Smooth muscle cell (in vitro differentiated cells): ENCODE data around the gene UAP1L1. TPM values are rescaled to one million over a fixed set of nuclear protein-coding genes. Genes with fewer than 3 reads are reported as not detected.
A peak's percentile ranks its signal among the peaks of the same experiment; 100 is the strongest.

Source experiments
- DNase-seq: peaks from one replicate; lab custom pipeline; 2025; ENCODE audit not compliant: unreplicated experiment; lab: John Stamatoyannopoulos, UW
- H2AFZ ChIP-seq: fragments of 200-600 bp; sonication (generic); 2 replicates; pipeline ENCODE4 v1.6.0; 2016; ENCODE audit warnings: antibody characterized with exemption, low read depth, mild to moderate bottlenecking
- H3F3A ChIP-seq: fragments of 200-600 bp; sonication (generic); 2 replicates; pipeline ENCODE4 v1.6.0; 2017; ENCODE audit warnings: antibody characterized with exemption, low read depth
- H3K27ac ChIP-seq: fragments of 200-600 bp; sonication (generic); 2 replicates; pipeline ENCODE4 v1.5.1; 2016; ENCODE audit warnings: low read depth, mild to moderate bottlenecking
- H3K27me3 ChIP-seq: fragments of 200-600 bp; sonication (generic); 2 replicates; pipeline ENCODE4 v1.6.1; 2016; ENCODE audit warnings: low read depth, mild to moderate bottlenecking
- H3K36me3 ChIP-seq: fragments of 200-600 bp; sonication (generic); 2 replicates; pipeline ENCODE4 v1.5.1; 2016; ENCODE audit warnings: low read depth
- H3K4me1 ChIP-seq: fragments of 200-600 bp; sonication (generic); 2 replicates; pipeline ENCODE4 v1.5.1; 2016; ENCODE audit warnings: low read depth
- H3K4me2 ChIP-seq: fragments of 200-600 bp; sonication (generic); 2 replicates; pipeline ENCODE4 v1.6.0; 2016; ENCODE audit warnings: mild to moderate bottlenecking
- H3K4me3 ChIP-seq: fragments of 200-600 bp; sonication (generic); 2 replicates; pipeline ENCODE4 v1.5.1; 2016; ENCODE audit warnings: mild to moderate bottlenecking
- H3K79me2 ChIP-seq: fragments of 200-600 bp; sonication (generic); 2 replicates; pipeline ENCODE4 v1.6.0; 2016; ENCODE audit warnings: low read depth, mild to moderate bottlenecking
- H3K9ac ChIP-seq: fragments of 200-600 bp; sonication (generic); 2 replicates; pipeline ENCODE4 v1.6.0; 2016; ENCODE audit warnings: low read depth
- H3K9me3 ChIP-seq: fragments of 200-600 bp; sonication (generic); replicated peaks from 2 replicates; pipeline ENCODE4 v1.5.1; 2016; ENCODE audit warnings: low read depth
- H4K20me1 ChIP-seq: fragments of 200-600 bp; sonication (generic); 2 replicates; pipeline ENCODE4 v1.6.0; 2016; ENCODE audit warnings: low read depth
- WGBS: methylation state at CpG from one replicate; pipeline ENCODE4 v1.1.7; 2016; ENCODE audit warnings: low lambda C conversion rate; 5-methylcytosine and 5-hydroxymethylcytosine counted together
- polyA plus RNA-seq: library from polyadenylated mRNA; unstranded; fragments of >200 nt; fragmentation: Nextera tagmentation; extraction: Ambion mirVana; gene quantifications from 2 replicates; pipeline ENCODE4 v1.2.1, GENCODE V29; 2016
- total RNA-seq: library from RNA; depleted of rRNA; stranded (reverse); fragments of >200 nt; gene quantifications from 2 replicates; pipeline ENCODE4 v1.2.3, GENCODE V29; 2014
- TF ChIP-seq, protein P1 (sequence below): fragments of 200-600 bp; sonication (generic); IDR thresholded peaks from 2 replicates; pipeline ENCODE4 v1.5.1; 2017; ENCODE audit warnings: borderline replicate concordance, mild to moderate bottlenecking, antibody characterized with exemption; ENCODE audit not compliant: insufficient read depth, poor library complexity, severe bottlenecking

Gene UAP1L1, protein sequence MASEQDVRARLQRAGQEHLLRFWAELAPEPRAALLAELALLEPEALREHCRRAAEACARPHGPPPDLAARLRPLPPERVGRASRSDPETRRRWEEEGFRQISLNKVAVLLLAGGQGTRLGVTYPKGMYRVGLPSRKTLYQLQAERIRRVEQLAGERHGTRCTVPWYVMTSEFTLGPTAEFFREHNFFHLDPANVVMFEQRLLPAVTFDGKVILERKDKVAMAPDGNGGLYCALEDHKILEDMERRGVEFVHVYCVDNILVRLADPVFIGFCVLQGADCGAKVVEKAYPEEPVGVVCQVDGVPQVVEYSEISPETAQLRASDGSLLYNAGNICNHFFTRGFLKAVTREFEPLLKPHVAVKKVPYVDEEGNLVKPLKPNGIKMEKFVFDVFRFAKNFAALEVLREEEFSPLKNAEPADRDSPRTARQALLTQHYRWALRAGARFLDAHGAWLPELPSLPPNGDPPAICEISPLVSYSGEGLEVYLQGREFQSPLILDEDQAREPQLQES
- total RNA-seq (5.8 and 7.2 TPM in 2 replicates), polyA plus RNA-seq (22.5 and 23.8 TPM in 2 replicates)

DNA sequence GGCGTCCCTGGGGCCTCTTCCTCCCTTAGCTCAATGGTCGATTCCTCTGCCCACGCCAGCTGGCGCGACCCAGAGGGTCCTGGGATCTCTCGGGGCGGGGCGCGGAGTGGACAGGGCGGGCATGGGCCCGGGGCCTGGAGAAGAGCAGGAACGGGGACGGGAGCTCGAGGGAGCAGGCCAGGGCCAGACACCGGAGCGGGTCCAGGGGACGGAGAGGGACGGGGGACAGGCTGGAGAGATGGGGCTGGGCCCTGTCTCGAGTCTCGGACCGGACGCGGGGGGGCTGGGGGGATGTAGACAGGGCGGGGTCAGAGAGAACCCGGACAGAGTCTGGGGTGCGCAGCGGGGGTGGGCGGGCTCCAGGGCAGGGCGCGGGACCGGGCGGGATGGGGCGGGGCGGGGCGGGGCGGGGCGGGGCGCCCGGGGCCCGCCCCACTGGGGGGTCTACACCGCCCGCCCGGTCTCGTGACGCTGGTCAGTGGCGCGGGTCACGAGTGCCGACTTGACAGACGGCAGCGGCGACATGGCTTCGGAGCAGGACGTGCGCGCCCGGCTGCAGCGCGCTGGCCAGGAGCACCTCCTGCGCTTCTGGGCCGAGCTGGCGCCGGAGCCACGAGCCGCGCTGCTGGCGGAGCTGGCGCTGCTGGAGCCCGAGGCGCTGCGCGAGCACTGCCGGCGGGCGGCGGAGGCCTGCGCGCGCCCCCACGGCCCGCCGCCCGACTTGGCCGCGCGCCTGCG is at the start of gene UAP1L1:
TSS of gene UAP1L1 (plus strand) at position 508 of the 738 bp plus-strand sequence. CDS start at position 524, 16 bp downstream.
- Histone ChIP-seq H4K20me1 (peaks cover 30% of the 10 kb centered on the region), H3K36me3 (no peaks in the 10 kb centered on the region), H3K79me2 (no peaks in the 10 kb centered on the region), H3K27me3 (no peaks in the 10 kb centered on the region), H3K4me2 (peak within 1 kb of the TSS; percentile 99), H3K27ac (no peak within 1 kb of the TSS), H3K9me3 (no peaks in the 10 kb centered on the region), H3F3A (peaks cover 7% of the 10 kb centered on the region), H3K4me3 (peak within 1 kb of the TSS; percentile 71), H2AFZ (peak within 1 kb of the TSS; percentile 69), H3K4me1 (peaks cover 8% of the 10 kb centered on the region), H3K9ac (no peak within 1 kb of the TSS)
- WGBS, result 7% methylated on average over 35 of the region's 87 CpGs
- DNase-seq, result peak; percentile 30
- TF ChIP-seq, protein P1, sequence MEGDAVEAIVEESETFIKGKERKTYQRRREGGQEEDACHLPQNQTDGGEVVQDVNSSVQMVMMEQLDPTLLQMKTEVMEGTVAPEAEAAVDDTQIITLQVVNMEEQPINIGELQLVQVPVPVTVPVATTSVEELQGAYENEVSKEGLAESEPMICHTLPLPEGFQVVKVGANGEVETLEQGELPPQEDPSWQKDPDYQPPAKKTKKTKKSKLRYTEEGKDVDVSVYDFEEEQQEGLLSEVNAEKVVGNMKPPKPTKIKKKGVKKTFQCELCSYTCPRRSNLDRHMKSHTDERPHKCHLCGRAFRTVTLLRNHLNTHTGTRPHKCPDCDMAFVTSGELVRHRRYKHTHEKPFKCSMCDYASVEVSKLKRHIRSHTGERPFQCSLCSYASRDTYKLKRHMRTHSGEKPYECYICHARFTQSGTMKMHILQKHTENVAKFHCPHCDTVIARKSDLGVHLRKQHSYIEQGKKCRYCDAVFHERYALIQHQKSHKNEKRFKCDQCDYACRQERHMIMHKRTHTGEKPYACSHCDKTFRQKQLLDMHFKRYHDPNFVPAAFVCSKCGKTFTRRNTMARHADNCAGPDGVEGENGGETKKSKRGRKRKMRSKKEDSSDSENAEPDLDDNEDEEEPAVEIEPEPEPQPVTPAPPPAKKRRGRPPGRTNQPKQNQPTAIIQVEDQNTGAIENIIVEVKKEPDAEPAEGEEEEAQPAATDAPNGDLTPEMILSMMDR, result no peak

DNA sequence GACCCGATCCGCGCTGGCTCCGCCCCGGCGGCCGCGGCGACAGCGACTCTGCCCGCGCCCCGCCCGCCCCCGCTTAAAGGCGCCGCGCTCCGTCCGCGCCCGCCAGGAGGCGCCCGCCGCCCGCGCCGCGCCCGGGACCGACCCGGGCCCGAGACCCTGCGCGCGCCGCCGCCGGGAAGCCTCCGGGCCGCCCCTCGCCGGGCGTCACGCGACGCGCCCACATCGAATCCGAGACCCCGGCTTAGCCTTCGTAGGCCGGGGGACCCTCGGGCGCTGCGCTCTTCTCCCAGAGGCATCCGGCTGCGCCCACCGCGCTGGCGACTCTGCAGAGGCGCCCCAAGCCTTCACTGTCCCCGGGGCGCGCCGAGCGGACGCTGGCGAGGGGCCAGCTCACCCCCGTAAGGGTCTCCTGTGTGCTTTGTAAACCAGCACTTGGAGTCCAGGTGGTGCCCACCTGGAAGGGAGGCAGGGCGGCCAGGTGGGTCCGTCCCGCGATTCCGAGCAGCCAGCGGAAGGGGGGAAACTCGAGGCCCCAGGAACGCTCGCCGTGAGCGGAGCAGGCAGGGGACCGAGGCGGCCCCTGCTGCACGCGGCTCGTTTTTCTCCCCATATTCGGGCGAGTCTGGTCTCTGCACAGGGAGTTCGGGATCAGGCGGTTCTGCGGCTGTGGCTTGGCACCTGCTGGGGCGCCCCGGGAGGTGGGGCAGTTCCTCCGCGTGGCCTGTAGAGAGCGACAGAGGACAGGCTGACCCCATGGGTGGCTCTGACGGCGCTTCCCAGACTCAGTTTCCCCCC is 48.9 kb upstream of the UAP1L1 start:
- Histone ChIP-seq H3K79me2 (no peaks in the 10 kb centered on the region), H3K27ac (no peak overlapping the region), H3K4me1 (peaks cover 14% of the 10 kb centered on the region), H4K20me1 (peaks cover 5% of the 10 kb centered on the region), H3K9me3 (no peaks in the 10 kb centered on the region), H3K36me3 (no peaks in the 10 kb centered on the region), H3K27me3 (no peaks in the 10 kb centered on the region), H3F3A (no peaks in the 10 kb centered on the region), H3K9ac (no peak overlapping the region), H3K4me3 (peak overlapping the region; percentile 77), H2AFZ (peak overlapping the region; percentile 96), H3K4me2 (peak overlapping the region; percentile 100)
- TF ChIP-seq, protein P1, result peak; percentile 24
- WGBS, result 5% methylated on average over 62 of the region's 98 CpGs
- peak; percentile 33 for DNase-seq

DNA sequence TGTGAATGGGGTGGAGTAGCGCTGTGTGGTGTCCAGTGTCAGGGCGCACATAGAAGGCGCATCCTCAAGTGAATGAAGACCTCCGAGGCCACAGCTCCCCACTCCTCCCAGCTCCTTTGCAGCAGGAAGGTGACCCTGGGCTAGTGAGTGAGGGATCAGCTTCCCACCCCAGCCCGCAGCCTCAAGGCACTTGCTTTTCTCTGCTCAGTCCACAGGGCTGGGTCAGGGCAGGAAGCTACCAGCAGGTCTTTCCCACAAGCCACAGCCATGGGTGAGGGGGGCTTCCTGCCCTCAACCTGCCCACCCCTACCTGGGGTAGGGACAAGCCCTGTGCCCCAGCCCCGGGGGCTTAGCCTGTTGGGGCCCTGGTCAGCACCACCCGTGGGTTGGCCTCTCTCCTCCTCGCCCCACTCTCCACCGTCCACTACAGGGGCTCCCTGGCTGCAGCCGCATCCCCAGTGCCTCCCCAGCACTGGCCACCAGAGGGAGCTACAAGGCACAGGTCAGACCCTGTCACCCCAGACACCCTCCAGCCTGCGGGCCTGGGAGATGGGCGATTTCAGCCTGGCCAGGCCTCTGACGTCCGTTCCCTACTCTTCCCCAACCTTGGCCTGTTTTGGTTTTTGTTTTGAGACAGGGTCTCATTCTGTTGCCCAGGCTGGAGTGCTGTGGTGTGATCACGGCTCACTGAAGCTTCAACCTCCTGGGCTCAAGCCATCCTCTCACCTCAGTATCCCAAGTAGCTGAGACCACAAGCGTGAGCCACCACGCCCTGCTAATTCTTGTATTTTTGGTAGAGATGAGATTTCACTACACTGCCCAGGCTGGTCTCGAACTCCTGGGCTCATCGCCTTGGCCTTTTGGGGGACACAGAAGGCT is 48.0 kb upstream of the UAP1L1 start:
- Histone ChIP-seq H2AFZ (no peak overlapping the region), H3K4me2 (peak overlapping the region; percentile 100)
- DNase-seq, result peak; percentile 49

More for the DNA sequence above, 48.0 kb upstream of the UAP1L1 start:
- Histone ChIP-seq H4K20me1 (peaks cover 5% of the 10 kb centered on the region), H3K4me1 (peaks cover 14% of the 10 kb centered on the region), H3F3A (no peaks in the 10 kb centered on the region), H3K4me3 (peak overlapping the region; percentile 77), H3K27ac (no peak overlapping the region), H3K9me3 (no peaks in the 10 kb centered on the region), H3K36me3 (no peaks in the 10 kb centered on the region), H3K79me2 (no peaks in the 10 kb centered on the region), H3K27me3 (no peaks in the 10 kb centered on the region), H3K9ac (no peak overlapping the region)
- WGBS, result 42% methylated on average over 19 of the region's 19 CpGs
- TF ChIP-seq, protein P1, result peak; percentile 84
